ENCODE results near the gene CDK19.
"Not testable (repeated sequence)": the region's sequence is repeated elsewhere in the genome, so short reads cannot be mapped to it uniquely, and the experiment has no call there.

CDK19 gene

GRCh38 chr6:110620065-110620464 is 195.2 kb downstream of the CDK19 start:
- no peak for DNase-seq (ENCODE audit: low read depth)

DNA sequence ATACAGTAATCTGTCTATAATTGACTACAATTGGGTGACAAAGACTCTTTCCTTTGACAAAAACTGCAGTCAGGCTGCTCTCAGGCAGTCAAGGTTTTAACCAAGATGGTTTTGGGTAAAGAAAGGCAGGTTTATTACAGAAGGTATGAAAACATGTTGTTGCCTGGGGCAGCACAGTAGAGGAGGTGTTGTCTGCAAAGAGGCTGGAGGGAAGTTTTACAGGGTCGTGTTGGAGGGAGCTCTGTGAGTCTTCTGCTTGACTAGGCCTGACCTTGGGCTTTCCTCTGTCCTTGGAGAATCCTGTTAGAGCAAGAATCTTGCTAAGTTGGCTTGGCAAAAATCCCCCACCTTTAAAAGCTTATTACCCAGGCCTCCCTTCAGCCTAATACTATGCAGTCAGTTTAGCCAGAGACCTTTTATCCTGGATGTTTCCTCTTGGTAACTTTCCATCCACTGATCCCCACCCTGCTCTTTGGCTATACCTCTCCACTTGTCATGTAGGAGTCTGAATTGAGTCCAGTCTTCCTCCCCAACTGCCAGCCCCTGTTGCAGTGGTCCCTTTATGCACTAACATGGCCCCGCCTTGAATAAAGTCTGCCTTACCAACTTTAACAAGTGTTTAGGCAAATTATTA is 195.9 kb downstream of the CDK19 start:
- DNase-seq (ENCODE audit: low read depth) = no peak

DNA sequence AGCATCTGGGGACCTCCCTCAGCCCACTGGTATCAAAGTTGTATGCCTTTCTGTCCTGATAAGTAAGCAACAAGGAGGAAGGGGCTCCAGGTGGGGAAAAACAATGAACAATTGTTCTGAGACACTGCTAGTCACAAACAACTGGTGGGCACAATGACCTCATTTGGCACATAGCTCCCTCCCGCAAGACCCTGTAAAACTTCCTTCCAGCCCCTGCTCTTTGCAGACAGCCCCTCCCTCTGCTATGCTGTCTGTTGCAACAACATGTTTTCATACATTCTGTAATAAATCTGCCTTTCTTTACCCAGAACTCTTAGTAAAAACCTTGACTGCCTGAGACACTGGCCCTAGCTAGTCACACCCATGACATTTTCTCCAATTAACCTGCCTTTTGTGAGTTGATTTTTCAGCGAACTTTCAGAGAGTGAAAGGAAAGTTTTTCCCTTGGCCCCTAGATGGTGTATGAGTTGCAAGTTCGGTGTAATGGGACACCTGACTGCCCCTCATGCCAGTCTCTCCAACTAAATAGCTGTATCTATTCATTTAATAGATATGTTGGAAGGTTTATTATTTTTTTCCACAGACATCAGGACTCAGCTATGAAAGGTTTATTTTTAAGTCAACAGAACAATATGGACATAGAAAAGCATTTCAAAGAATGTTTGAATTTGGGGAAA is 196.5 kb downstream of the CDK19 start:
- no peak for DNase-seq (ENCODE audit: low read depth)

DNA sequence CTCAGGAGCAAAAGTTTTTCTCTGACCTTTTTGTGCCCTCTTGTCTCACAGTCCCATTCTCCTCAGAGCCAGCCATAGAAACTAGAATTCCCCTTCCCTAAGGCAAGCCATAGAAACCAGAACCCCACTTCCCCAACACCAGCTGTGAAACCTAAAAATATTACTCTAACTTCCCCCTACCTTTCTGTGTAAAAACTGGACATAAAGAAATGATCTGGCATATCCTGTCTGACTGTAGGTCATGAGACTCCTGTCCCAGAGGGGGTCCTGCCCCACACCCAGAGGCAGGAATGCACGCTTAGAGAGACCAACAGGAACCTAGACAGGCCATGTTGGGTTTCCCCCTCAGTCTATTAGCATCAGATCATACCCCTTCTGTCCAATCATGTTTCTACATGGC is 198.2 kb downstream of the CDK19 start:
- no peak for DNase-seq (ENCODE audit: low read depth)

GRCh38 chr6:110615722-110616121 is 199.5 kb downstream of the CDK19 start:
- no peak for DNase-seq (ENCODE audit: low read depth)

- no peak for DNase-seq (ENCODE audit: low read depth)
Measured at GRCh38 chr6:110614586-110614985, 200.7 kb downstream of the CDK19 start.

- DNase-seq (ENCODE audit: low read depth) = no peak
Measured at GRCh38 chr6:110614106-110614505, 201.2 kb downstream of the CDK19 start.

DNA sequence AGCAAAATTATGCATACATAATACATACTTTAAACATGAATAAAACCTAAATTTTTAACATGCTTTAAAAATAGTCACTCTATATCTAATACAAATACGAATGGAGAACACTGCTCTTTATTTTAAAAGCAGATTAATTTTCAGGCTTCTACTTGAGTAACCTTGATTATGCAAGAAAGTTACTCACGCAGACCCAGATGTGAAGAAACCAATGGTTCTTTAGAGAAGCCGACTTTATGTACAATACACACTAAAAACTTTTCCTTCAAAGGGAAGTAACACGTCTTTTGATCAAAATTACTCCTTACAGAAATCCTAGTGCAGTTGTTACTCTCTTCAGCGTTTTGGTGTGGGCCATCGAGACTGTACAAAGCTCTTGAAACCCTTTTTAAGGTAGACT is 201.9 kb downstream of the CDK19 start:
- no peak for DNase-seq (ENCODE audit: low read depth)

DNA sequence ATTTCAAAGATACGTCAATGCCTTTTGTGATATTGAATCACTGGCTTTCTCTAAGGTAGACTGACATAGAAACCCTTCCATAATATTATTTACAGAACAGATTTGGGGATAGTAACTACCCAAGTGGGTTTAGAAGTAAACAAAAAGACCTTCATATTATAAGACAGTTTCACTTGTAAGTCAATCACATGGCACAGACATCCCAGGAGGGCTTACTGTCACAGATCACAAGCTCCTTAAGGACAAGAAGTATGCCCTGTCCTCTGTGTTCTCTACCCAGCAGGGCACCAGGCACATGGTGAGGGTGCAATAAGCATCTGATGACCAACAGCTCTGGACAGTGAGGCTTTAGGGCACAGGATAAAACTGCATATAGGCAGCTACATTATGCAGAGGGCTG is 203.0 kb downstream of the CDK19 start:
- DNase-seq (ENCODE audit: low read depth) = no peak

DNA sequence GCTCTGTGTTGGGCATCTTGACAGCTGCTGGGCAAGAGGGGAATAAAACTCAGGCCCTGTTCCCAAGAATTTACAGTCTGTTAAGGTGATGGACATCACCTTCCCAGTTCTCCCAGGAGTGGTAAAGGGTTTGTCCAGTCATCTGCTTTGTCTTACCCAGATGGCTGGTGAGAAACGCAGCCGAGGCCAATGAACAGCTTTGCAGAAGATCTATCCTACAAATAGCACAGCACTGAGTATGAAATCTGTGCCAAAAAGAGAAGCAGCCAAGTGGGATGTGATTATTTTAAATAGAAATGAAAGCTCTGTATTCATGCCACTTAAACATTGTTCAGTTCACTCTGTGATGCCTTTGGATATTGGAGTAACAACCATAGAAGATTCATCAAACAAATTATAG is 206.2 kb downstream of the CDK19 start:
- DNase-seq (ENCODE audit: low read depth) = no peak

DNA sequence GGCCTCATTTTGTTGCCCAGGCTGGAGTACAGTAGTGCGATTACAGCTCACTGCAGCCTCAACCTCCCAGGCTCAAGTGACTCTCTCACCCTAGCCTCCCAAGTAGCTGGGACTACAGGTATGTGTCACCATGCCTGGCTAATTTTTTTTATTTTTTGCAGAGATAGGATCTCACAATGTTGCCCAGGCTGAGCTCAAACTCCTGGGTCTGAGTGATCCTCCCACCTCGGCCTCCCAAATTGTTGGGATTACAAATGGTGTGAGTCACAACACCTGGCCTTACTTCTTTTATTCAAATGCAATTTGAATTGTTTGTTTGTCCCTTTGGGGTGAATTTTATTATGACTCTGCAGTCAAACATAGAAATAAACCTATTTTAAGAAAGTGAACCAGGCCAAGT is 207.1 kb downstream of the CDK19 start:
- no peak for DNase-seq (ENCODE audit: low read depth)

DNA sequence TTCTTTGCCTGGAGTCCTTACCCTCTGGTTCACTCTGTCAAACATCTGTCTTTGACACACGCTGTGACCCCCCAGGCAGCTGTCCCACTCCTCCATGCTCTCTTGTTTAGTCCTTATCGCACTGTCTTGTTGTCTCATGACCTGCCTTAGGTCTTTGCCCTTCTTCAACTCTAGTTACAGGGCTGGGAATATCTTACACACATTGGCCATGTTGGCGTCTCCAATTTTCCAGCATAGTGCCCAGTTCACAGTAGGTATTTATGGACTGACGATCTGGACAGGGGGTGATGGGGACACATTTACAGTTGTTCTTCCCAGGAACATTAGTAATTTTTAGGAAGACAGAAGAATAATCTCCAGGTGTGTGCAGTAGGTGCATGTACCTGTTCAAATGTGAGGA is 209.1 kb downstream of the CDK19 start:
- no peak for DNase-seq (ENCODE audit: low read depth)

DNA sequence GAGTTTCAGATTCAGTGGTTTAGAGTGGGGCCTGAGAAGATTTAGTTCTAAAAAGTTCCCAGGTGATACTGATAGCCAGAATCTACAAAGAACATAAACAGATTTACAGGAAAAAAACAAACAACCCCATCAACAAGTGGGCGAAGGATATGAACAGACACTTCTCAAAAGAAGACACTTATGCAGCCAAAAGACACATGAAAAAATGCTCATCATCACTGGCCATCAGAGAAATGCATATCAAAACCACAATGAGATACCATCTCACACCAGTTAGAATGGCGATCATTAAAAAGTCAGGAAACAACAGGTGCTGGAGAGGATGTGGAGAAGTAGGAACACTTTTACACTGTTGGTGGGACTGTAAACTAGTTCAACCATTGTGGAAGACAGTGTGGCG is 214.6 kb downstream of the CDK19 start:
- not testable (repeated sequence) for DNase-seq (ENCODE audit: low read depth)

- no peak for DNase-seq (ENCODE audit: low read depth)
Measured at GRCh38 chr6:110597761-110598160, 217.5 kb downstream of the CDK19 start.

DNA sequence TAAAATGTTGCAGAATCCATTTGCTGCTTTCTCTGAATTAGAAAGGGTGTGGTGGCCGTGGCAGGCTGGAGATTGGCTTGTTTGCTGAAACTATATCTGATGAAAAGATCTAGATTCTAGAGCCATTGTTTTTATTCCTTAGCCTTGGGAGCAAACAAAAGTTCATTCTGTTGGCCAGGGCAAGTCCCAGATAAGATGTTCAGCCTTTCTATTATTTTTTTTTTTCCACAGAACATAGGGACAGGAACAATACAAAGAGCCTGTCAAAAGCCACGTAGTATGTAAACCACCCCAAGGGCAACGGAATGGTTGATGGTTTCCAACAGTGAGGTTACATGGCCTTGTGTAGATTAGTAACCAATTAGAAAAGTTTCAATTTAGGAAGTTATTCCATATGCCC is 218.9 kb downstream of the CDK19 start:
- no peak for DNase-seq (ENCODE audit: low read depth)

DNA sequence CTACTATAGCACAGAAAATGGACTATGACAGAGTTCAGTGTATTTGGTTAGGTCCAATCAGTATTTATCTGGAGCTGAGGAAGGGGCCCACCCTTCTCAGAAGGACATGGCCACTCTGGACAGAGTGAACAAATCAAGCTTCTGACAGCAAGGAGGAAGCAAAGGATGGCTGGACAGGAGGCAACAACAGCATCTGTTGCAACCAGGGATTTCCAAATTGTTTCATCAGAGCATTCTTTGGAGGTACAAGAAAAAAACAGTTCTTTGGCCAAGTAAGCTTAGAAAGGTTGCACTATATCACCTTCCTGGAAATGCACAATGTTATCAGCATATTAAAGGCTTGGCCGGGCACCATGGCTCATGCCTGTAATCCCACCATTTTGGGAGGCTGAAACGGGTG is 220.2 kb downstream of the CDK19 start:
- DNase-seq (ENCODE audit: low read depth) = no peak

GRCh38 chr6:110593637-110594036 is 221.6 kb downstream of the CDK19 start:
- no peak for DNase-seq (ENCODE audit: low read depth)

DNA sequence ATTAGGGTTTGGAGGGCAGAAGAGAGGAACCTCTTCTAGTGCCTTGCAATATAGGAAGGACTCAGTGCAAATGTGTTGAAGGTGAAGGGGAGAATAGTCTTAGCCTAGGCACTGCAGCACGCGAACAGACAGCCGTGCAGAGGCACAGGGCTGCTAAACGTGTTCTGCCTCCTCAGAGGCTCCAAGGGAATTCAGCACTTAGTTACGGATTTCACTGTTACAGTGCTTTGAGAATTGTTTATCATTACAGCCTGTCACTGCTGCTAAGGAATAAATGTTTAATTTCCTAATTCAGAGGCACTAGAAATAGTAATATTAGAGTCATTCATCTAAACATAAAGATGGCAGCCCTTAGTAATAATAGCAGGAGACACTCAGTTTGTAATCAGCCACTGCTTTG is 222.5 kb downstream of the CDK19 start:
- no peak for DNase-seq (ENCODE audit: low read depth)

- DNase-seq (ENCODE audit: low read depth) = no peak
Measured at GRCh38 chr6:110590821-110591351, 224.4 kb downstream of the CDK19 start.

- DNase-seq (ENCODE audit: low read depth) = no peak
Measured at GRCh38 chr6:110589865-110590513, 225.3 kb downstream of the CDK19 start.

- DNase-seq (ENCODE audit: low read depth) = no peak
Measured at GRCh38 chr6:110587328-110587727, 227.9 kb downstream of the CDK19 start.

- no peak for DNase-seq (ENCODE audit: low read depth)
Measured at GRCh38 chr6:110581679-110582078, 233.6 kb downstream of the CDK19 start.

GRCh38 chr6:110577596-110578167 is 237.6 kb downstream of the CDK19 start:
- not testable (repeated sequence) for DNase-seq (ENCODE audit: low read depth)

All from activated T-cell treated with anti-CD3 and anti-CD28 coated beads for 1 hour (primary cell).